Measurements from ENCODE around the gene RNU6-1. TPM values are rescaled to one million over a fixed set of nuclear protein-coding genes. Genes with fewer than 3 reads are reported as not detected.
A peak's percentile ranks its signal among the peaks of the same experiment; 100 is the strongest.

The RNU6-1 gene
- total and polyA plus RNA-seq, 2 experiments from 2014 or later: not detected

- H4K20me1 ChIP-seq (replicated peaks; ENCODE audit: insufficient read depth): peaks cover 7% of the 10 kb centered on the region
- H3K4me1 ChIP-seq (ENCODE audit: insufficient read depth): peaks cover 45% of the 10 kb centered on the region
- peak overlapping the region; percentile 75 for H3K4me2 ChIP-seq
- H3K27me3 Mint-ChIP-seq (ENCODE audit: insufficient read depth, low read depth, poor library complexity): peaks cover 77% of the 10 kb centered on the region
- H3K27ac Mint-ChIP-seq: no peak overlapping the region
- H3K9me2 ChIP-seq (ENCODE audit: insufficient read depth): peaks cover 3% of the 10 kb centered on the region
- peak overlapping the region; percentile 43 for H3K4me3 Mint-ChIP-seq
- H3F3A ChIP-seq (replicated peaks; ENCODE audit: low read depth): peaks cover 6% of the 10 kb centered on the region
- H2AFZ ChIP-seq: no peak overlapping the region
- H3K79me2 ChIP-seq (replicated peaks; ENCODE audit: insufficient read depth): no peaks in the 10 kb centered on the region
- H3K27me3 ChIP-seq (ENCODE audit: insufficient read depth): peaks cover 86% of the 10 kb centered on the region
- H3K36me3 Mint-ChIP-seq (ENCODE audit: low read depth): peaks cover 17% of the 10 kb centered on the region; the same call in 2 of the 3 replicates
- H3K9me3 Mint-ChIP-seq: peaks cover 16% of the 10 kb centered on the region
- H3K36me3 ChIP-seq (ENCODE audit: insufficient read depth): no peaks in the 10 kb centered on the region
- no peak overlapping the region for H3K27ac ChIP-seq (ENCODE audit: low read depth)
- peak; percentile 45 for DNase-seq (ENCODE audit: low spot score)
- peaks cover 35% of the 10 kb centered on the region for H3K4me1 Mint-ChIP-seq
- H3K4me3 ChIP-seq: peak overlapping the region; percentile 53
- TF ChIP-seq POLR2AphosphoS5 (IDR thresholded peaks at IDR 0.05; ENCODE audit: low read depth): no peak
- ATAC-seq: peak; percentile 17
Observed at GRCh38 chr15:67819636-67820035, 20.2 kb downstream of the RNU6-1 start.

GRCh38 chr15:67818464-67818863, 21.4 kb downstream of the RNU6-1 start:
- H3K36me3 ChIP-seq (ENCODE audit: insufficient read depth): no peaks in the 10 kb centered on the region
- no peak overlapping the region for H3K4me3 ChIP-seq
- DNase-seq (ENCODE audit: low spot score): no peak
- H3K4me1 ChIP-seq (ENCODE audit: insufficient read depth): peaks cover 34% of the 10 kb centered on the region
- peaks cover 25% of the 10 kb centered on the region for H3K4me1 Mint-ChIP-seq
- H3K27me3 Mint-ChIP-seq (ENCODE audit: insufficient read depth, low read depth, poor library complexity): peaks cover 66% of the 10 kb centered on the region
- peaks cover 74% of the 10 kb centered on the region for H3K27me3 ChIP-seq (ENCODE audit: insufficient read depth)
- no peak overlapping the region for H2AFZ ChIP-seq
- H3K4me2 ChIP-seq: no peak overlapping the region
- no peaks in the 10 kb centered on the region for H3K79me2 ChIP-seq (replicated peaks; ENCODE audit: insufficient read depth)
- no peak for ATAC-seq
- H3K27ac Mint-ChIP-seq: no peak overlapping the region
- H4K20me1 ChIP-seq (replicated peaks; ENCODE audit: insufficient read depth): peaks cover 7% of the 10 kb centered on the region
- H3K9me2 ChIP-seq (ENCODE audit: insufficient read depth): peaks cover 3% of the 10 kb centered on the region
- H3K36me3 Mint-ChIP-seq (ENCODE audit: low read depth): peaks cover 10% of the 10 kb centered on the region; the same call in 1 of the 3 replicates
- H3K4me3 Mint-ChIP-seq: no peak overlapping the region
- no peak overlapping the region for H3K27ac ChIP-seq (ENCODE audit: low read depth)
- H3F3A ChIP-seq (replicated peaks; ENCODE audit: low read depth): 0 out of 2 replicates have a peak, but pooled peaks cover 4% of the 10 kb centered on the region
- H3K9me3 Mint-ChIP-seq: peaks cover 8% of the 10 kb centered on the region; the same call in 2 of the 3 replicates
- no peak for TF ChIP-seq NANOG (IDR thresholded peaks at IDR 0.05; ENCODE audit: borderline replicate concordance)
- TF ChIP-seq ETS1 (IDR thresholded peaks at IDR 0.05): no peak
- no peak for TF ChIP-seq STAT1 (IDR thresholded peaks at IDR 0.05; ENCODE audit: unreplicated experiment)
- no peak for TF ChIP-seq CREB1 (CRISPR knock-in tag; IDR thresholded peaks at IDR 0.05; ENCODE audit: low read depth)

GRCh38 chr15:67816668-67817067, 23.2 kb downstream of the RNU6-1 start:
- no peak for TF ChIP-seq ETS1 (IDR thresholded peaks at IDR 0.05)
- TF ChIP-seq CREB1 (CRISPR knock-in tag; IDR thresholded peaks at IDR 0.05; ENCODE audit: low read depth): no peak
- no peak for TF ChIP-seq POLR2AphosphoS5 (IDR thresholded peaks at IDR 0.05; ENCODE audit: low read depth)
- no peak for TF ChIP-seq STAT1 (IDR thresholded peaks at IDR 0.05; ENCODE audit: unreplicated experiment)
- no peak for TF ChIP-seq JUNB (IDR thresholded peaks at IDR 0.05; ENCODE audit: unreplicated experiment)
- TF ChIP-seq REST (IDR thresholded peaks at IDR 0.05; ENCODE audit: unreplicated experiment): no peak
- no peak for TF ChIP-seq CTCF (conservative IDR thresholded peaks at IDR 0.05; ENCODE audit: low read depth in 2 of 2)
- no peak for TF ChIP-seq ZNF331 (CRISPR knock-in tag; IDR thresholded peaks at IDR 0.05; ENCODE audit: low read depth)
- H3K36me3 Mint-ChIP-seq (ENCODE audit: low read depth): peaks cover 10% of the 10 kb centered on the region; the same call in 1 of the 3 replicates
- peaks cover 7% of the 10 kb centered on the region for H4K20me1 ChIP-seq (replicated peaks; ENCODE audit: insufficient read depth)
- peaks cover 56% of the 10 kb centered on the region for H3K27me3 ChIP-seq (ENCODE audit: insufficient read depth)
- no peak overlapping the region for H3K27ac Mint-ChIP-seq
- DNase-seq (ENCODE audit: low spot score) (no peak), ATAC-seq (no peak)
- H3K27me3 Mint-ChIP-seq (ENCODE audit: insufficient read depth, low read depth, poor library complexity): peaks cover 64% of the 10 kb centered on the region
- peaks cover 8% of the 10 kb centered on the region; the same call in 2 of the 3 replicates for H3K9me3 Mint-ChIP-seq
- no peak overlapping the region for H2AFZ ChIP-seq
- no peaks in the 10 kb centered on the region for H3K79me2 ChIP-seq (replicated peaks; ENCODE audit: insufficient read depth)
- H3K4me2 ChIP-seq: no peak overlapping the region
- H3K4me3 Mint-ChIP-seq: no peak overlapping the region
- peaks cover 3% of the 10 kb centered on the region for H3K9me2 ChIP-seq (ENCODE audit: insufficient read depth)
- no peak overlapping the region for H3K4me3 ChIP-seq
- H3K27ac ChIP-seq (ENCODE audit: low read depth): no peak overlapping the region
- H3K36me3 ChIP-seq (ENCODE audit: insufficient read depth): no peaks in the 10 kb centered on the region
- peaks cover 23% of the 10 kb centered on the region for H3K4me1 ChIP-seq (ENCODE audit: insufficient read depth)
- H3K4me1 Mint-ChIP-seq: peaks cover 33% of the 10 kb centered on the region
- H3F3A ChIP-seq (replicated peaks; ENCODE audit: low read depth): no peaks in the 10 kb centered on the region

Measured in GM23338 (cell line).